NCI-H345 (cell line): ENCODE results near the gene SLC43A1.

Source experiments
- DNase-seq: peaks from one replicate; lab custom pipeline; 2025; lab: John Stamatoyannopoulos, UW

Gene SLC43A1

DNA sequence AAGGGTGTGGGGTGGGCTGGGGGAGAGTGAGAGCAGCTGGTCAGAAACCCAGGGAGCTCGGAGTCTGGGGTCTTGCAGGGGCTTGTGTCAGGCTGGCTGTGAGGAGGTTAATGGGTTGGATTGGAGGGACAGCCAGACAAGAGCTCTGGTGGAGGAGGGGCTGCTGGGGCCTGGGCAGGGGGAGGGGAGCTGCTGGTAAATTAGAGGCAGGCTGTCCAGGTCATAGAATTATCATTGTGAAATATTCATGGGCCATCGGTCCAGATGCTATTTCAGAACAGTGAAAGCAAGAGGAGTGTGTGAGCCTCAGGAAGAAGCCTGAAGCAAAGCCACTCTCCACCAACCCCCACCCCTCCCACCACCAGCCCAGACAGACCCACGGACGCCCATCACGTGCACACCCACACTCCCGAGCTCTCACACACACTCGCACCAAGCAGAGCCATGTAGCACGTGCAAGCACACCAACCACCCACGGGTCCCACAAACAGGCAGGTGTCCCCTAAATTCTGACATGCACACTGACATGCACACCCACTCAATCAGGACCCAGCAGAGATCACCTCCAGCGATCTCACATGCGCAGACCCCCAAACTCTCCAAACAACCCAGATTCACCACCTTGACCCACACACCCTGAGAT lies 36.4 kb downstream of the SLC43A1 start:
- DNase-seq, result no peak

DNA sequence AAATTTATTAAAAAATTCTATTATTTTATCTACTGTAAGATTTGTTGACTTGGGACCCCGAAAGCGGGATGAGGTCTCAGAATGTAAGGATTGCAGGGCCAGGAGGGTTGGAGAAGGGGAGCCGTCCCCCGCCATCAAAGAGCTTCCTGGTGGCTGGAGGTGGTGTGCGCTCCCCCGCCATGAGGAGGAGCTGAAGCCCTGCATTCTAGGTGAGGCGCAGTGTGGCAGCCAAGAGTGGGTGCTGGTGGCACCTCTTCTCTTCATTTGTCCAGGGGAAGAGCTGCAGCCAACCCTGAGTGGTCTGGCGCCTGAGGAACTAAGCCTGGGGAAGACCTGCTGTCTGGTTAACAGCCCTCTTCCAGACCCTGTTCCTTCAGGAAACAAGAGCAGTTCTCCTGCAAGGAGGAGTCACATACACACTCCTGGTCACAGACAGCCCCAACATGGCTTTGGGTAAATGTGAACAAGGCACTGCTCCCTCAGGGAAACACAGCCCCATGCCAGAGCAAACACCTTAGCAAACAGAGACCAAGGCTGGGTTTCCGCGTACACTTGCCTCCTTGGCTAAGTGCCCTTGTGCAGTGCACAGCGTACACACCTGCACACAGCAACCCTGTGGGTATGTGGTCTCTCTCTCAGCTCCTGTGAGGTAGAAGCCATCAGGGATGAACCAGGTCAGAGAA lies 37.9 kb downstream of the SLC43A1 start:
- no peak for DNase-seq

GRCh38 chr11:57476757-57477506 lies 38.6 kb downstream of the SLC43A1 start:
- peak; percentile 19 for DNase-seq

DNA sequence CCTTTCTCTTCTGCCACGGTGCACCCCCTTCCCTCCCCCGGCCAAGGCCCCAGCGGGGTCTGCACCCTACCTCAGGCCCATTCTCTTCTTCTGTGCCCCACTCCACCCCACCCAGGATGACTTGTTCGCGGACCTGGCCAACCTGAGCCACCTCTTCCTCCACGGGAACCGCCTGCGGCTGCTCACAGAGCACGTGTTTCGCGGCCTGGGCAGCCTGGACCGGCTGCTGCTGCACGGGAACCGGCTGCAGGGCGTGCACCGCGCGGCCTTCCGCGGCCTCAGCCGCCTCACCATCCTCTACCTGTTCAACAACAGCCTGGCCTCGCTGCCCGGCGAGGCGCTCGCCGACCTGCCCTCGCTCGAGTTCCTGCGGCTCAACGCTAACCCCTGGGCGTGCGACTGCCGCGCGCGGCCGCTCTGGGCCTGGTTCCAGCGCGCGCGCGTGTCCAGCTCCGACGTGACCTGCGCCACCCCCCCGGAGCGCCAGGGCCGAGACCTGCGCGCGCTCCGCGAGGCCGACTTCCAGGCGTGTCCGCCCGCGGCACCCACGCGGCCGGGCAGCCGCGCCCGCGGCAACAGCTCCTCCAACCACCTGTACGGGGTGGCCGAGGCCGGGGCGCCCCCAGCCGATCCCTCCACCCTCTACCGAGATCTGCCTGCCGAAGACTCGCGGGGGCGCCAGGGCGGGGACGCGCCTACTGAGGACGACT lies 39.3 kb downstream of the SLC43A1 start:
- DNase-seq, result no peak

DNA sequence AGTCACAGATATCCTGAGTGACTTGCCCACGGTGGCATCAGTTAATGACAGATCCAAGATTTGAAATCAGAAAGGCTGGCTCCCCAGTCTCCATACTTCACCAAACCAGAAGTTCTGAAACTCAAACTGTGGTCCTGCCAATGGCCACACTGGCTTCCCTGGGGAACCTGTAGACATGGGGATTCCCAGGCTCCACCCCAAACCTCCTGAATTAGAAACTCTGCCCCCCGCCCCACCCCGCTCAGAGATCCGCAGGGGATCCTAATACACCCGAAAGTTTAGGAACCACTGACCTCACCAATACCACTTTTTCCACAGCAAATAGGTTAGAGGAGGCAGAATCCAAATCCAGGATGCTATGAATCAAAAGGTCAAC lies 39.8 kb downstream of the SLC43A1 start:
- DNase-seq, result no peak

GRCh38 chr11:57475191-57475590 lies 40.3 kb downstream of the SLC43A1 start:
- DNase-seq, result no peak

GRCh38 chr11:57474803-57475115 lies 40.7 kb downstream of the SLC43A1 start:
- no peak for DNase-seq

DNA sequence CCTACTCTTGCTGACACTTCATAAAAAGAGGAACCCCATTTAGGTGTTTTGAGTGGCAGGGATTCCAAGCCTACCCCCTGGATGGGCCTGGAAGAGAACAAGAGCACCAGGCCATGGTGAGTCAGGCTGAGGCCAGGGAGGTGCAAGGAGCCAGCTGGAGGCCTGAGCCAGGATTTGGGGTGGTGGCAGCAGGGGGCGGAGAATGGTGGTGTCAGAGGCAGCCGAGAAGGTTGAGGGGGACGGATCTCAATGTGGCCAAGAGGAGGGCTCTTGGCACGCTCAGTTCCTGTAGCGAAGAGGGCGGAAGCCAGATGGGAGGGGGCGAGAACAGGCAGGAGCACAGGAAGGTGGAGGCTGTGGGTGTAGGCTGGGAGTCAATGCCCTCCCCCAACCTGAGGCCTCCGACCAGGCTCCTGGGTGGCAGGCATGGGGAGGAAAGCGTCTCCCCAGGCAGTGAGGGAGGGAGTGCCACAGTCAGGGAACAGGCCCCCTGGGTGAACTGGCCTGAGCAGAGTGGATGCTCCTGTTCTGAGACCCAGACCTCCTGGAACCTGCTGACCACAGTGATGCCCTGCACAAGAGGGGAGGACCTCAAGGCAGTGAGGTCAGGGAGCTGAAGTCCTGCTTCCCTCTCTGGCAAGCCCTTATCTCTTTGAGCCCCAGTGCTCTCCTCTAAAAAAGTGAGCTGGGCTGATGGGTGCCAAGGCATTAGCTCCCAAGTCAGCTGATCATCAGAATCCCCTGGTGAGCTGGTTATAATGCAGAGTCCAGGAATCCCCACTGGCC lies 41.3 kb downstream of the SLC43A1 start:
- no peak for DNase-seq

- DNase-seq, result no peak
Observed at GRCh38 chr11:57473285-57473841, 42.1 kb downstream of the SLC43A1 start.

DNA sequence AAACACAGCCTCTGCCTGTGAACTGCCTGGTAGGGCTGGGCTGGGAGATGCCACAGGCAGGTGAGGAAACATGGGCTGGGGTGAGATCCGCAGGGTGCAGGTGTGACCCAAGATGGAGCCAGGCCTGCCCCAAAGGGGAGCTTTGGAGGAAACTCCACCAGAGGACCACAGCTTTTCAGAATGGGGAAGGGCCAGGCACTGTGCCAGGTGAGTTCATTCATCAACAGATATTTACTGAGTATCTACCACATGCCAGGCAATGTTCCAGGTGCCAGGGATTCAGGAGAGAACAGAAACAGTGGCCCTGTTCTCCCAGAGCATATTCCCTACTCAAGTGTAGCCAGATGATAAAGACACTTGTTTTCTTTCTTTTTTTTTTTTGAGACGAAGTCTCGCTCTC lies 44.0 kb downstream of the SLC43A1 start:
- peak; percentile 72 for DNase-seq

- no peak for DNase-seq
Observed at GRCh38 chr11:57469268-57469667, 46.2 kb downstream of the SLC43A1 start.

DNA sequence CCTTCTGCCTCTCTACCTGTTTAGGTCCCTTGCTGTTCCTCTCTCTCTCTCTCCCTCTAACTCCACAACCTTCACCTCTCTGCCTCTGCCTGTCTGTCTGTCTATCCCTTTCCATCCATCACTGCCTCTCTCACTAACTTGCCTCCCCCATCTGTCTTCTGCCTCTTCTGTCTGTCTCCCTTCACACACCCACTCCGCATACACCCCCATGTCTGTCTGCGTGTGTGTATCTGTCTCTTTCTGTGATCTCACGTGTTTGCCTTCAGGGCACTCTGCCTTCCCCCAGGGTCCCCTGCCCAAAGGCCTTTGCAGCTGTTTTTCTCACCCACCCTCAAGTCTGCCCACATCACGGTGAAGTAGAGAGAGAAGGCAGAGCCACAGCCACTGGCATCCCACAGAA lies 47.2 kb downstream of the SLC43A1 start:
- no peak for DNase-seq

DNA sequence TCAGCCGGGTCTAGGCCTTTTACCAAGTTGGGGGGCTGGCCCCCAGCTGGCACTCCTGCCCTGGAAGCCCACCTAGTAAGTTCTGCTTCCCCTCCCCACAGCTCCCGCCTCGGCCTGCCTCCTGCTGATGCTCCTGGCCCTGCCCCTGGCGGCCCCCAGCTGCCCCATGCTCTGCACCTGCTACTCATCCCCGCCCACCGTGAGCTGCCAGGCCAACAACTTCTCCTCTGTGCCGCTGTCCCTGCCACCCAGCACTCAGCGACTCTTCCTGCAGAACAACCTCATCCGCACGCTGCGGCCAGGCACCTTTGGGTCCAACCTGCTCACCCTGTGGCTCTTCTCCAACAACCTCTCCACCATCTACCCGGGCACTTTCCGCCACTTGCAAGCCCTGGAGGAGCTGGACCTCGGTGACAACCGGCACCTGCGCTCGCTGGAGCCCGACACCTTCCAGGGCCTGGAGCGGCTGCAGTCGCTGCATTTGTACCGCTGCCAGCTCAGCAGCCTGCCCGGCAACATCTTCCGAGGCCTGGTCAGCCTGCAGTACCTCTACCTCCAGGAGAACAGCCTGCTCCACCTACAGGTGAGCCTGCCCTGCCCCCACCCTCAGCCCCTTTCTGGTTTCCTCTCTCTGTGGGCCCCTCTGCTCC lies 47.9 kb downstream of the SLC43A1 start:
- DNase-seq, result no peak

DNA sequence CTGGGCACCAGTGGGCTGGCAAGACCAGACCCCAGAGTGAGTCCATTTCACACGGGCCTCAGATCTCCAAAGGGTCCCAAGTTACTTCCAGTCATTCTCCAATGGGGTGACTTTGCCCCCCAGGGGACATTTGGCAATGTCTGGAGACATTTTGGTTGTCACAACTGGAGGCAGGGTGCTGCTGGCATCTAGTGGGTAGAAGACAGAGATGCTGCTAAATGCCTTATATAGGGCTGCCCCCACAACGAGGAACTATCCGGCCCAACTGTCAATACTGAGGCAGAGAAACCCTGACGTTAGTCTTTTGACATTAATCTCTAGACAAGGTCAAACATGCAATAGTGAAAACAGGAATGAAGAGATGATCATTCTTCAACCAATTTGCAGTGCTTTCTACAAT lies 48.8 kb downstream of the SLC43A1 start:
- DNase-seq, result no peak

DNA sequence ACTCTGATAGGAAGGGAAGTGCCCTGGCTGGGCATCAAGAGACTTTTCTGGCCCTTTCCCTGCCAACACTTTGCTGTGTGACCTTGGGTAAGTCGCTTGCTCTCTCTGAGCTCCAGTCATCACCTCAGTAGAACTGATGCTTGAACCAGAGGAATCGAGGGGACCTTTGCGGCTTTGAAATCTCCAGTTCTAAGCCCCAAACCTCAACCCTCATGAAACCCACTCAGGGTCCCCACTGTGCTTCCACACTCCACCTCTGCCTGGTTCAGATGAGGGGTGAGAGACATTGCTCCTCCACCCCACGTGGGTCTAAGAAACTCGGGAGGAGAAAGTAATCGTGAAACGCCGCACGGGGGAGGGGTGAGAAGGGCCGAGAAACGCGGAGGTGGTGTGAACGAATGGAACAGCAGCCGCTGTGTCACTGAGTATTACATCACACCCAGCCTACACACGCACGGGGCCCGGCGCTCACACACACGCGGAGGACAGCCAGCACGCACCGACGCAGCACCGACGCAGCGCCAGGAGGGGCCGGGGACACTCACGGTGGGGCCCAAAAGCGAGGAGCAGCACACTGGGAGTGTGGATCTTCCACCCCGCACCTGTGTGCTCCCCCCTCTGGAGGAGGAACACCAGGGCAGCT lies 50.8 kb downstream of the SLC43A1 start:
- DNase-seq, result no peak

DNA sequence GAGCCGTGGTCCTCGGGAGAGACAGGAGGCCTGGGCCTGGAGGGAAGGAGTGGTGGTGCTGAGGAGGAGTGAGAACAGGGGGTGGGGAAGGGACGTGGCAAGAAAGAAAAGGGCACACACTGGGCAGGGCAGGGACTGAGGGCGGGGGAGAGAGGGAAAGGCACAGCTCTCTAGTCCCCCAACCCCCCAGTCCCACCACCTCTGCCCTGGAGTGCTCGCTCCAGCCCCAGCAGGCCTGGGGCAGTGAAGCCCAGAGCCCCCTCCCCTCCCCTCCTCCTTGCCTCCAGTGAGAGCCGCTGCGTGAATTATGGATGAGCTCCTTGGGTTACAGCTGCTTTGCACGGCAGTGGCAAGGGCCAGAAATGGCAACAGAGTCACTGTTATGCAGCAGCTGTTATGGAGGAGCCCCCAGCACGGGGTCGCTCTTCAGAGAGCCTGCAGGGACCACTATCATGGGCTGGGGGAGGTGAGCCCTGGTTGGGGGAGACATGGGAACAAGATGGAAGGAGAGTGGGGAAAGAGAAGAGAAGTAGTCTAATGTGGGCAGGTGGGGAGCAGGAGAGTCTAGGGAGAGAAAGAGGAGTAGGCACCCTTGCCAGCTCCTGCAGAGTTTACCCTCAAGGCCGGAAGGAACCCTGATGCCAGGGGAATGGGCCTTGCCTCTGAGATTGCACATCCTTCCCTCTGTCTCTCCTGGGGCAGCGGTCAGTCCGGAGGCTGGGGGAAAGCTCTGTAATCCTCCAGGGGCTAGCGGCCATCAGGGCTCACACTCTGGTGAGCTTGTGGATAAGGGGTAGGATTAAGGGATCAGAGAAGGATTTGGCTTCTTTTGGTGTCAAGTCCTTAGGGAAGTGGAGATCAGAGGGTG lies 51.6 kb downstream of the SLC43A1 start:
- no peak for DNase-seq

GRCh38 chr11:57462597-57462996 lies 52.9 kb downstream of the SLC43A1 start:
- DNase-seq, result no peak

DNA sequence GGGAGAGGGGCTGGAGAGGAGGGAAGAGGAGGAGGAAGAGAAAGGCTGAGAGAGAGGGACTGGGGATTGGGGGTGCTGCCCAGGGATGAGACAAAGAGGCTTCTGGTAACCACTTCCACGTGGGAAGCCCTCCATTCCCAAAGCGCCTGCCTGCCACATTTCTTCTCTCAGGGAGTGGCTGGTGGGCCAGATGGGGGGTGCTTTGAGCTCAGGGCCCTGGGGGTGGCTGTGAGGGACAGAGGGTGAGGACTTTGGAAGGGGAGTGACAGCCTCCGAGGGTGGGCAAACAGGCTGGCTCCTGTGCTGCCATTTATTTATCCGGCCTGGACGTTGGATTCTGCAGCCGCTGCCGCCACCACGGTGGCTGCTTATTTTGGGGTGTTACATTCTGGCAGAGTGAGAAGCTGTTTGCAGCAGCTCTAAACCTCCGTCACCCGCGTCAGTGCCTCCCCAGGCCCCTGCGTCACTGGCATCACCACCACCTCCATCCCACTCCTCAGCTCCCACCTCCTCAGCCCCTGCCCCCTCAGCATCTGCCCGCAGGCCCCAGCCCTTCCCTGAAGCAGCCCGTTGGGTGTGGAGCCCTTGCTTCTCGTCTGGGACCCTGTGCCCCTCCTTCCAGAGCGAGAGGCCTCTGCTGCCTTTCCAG lies 53.5 kb downstream of the SLC43A1 start:
- no peak for DNase-seq
